GM19468 (cell line): ENCODE measurements around the gene C13orf42.
"Not testable (repeated sequence)": the region's sequence is repeated elsewhere in the genome, so short reads cannot be mapped to it uniquely, and the experiment has no call there.

Experiments used
- ATAC-seq: cut with Tn5 transposase; IDR thresholded peaks from one replicate; pipeline ENCODE4 v1.9.1; 2021; ENCODE audit warnings: mild to moderate bottlenecking, moderate library complexity, moderate number of reproducible peaks; ENCODE audit not compliant: unreplicated experiment; ENCODE audit errors: extremely low read depth

The C13orf42 gene

GRCh38 chr13:51122868-51123566 is 11.9 kb upstream of the C13orf42 start:
- no peak for ATAC-seq

GRCh38 chr13:51120873-51121272 is 9.8 kb upstream of the C13orf42 start:
- not testable (repeated sequence) for ATAC-seq

GRCh38 chr13:51118809-51119431 is 7.8 kb upstream of the C13orf42 start:
- ATAC-seq: no peak

- no peak for ATAC-seq
Observed at GRCh38 chr13:51113969-51114368, 2.9 kb upstream of the C13orf42 start.

- ATAC-seq: no peak
Observed at GRCh38 chr13:51113186-51113881, 2.3 kb upstream of the C13orf42 start.

- no peak for ATAC-seq
Observed at GRCh38 chr13:51112771-51113170, 1.7 kb upstream of the C13orf42 start.

- no peak for ATAC-seq
Observed at GRCh38 chr13:51111997-51112396, 923 bp upstream of the C13orf42 start.

- no peak for ATAC-seq
Observed at GRCh38 chr13:51107996-51108395, 3.1 kb downstream of the C13orf42 start.

GRCh38 chr13:51105046-51105445 is 6.0 kb downstream of the C13orf42 start:
- no peak for ATAC-seq

- no peak for ATAC-seq
Observed at GRCh38 chr13:51101636-51102235, 9.3 kb downstream of the C13orf42 start.

GRCh38 chr13:51097353-51098043 is 13.6 kb downstream of the C13orf42 start:
- ATAC-seq: no peak

GRCh38 chr13:51096131-51096530 is 14.9 kb downstream of the C13orf42 start:
- ATAC-seq: no peak

GRCh38 chr13:51093574-51093973 is 17.5 kb downstream of the C13orf42 start:
- no peak for ATAC-seq

GRCh38 chr13:51091839-51092238 is 19.2 kb downstream of the C13orf42 start:
- ATAC-seq: no peak

GRCh38 chr13:51083706-51084105 is 27.4 kb downstream of the C13orf42 start:
- ATAC-seq: no peak

GRCh38 chr13:51080478-51081065 is 30.5 kb downstream of the C13orf42 start:
- not testable (repeated sequence) for ATAC-seq

- no peak for ATAC-seq
Observed at GRCh38 chr13:51071493-51071892, 39.6 kb downstream of the C13orf42 start.

- no peak for ATAC-seq
Observed at GRCh38 chr13:51070005-51070649, 40.9 kb downstream of the C13orf42 start.

GRCh38 chr13:51068501-51068900 is 42.6 kb downstream of the C13orf42 start:
- ATAC-seq: no peak
